ENCODE measurements around the gene UGT2B17.
"Not testable (repeated sequence)": the region's sequence is repeated elsewhere in the genome, so short reads cannot be mapped to it uniquely, and the experiment has no call there.

Gene UGT2B17

GRCh38 chr4:68576272-68577125 lies at the start of gene UGT2B17:
Gene UGT2B17 (minus strand): TSS chr4:68576322. CDS start chr4:68568484, 7,838 bp downstream.
- peaks cover 5% of the 10 kb centered on the region for H3K27me3 Mint-ChIP-seq
- no peaks in the 10 kb centered on the region for H3K4me1 Mint-ChIP-seq (ENCODE audit: low read depth)

GRCh38 chr4:68622731-68623130 lies 46.6 kb upstream of the UGT2B17 start:
- not testable (repeated sequence) for H3K4me1 Mint-ChIP-seq (ENCODE audit: low read depth); H3K36me3 Mint-ChIP-seq; H3K4me3 Mint-ChIP-seq; H3K9me3 Mint-ChIP-seq (ENCODE audit: low read depth); H3K27me3 Mint-ChIP-seq; H3K27ac Mint-ChIP-seq

More at GRCh38 chr4:68576272-68577125, at the start of gene UGT2B17:
- H3K4me3 Mint-ChIP-seq = no peak within 1 kb of the TSS
- H3K27ac Mint-ChIP-seq = no peak within 1 kb of the TSS
- no peaks in the 10 kb centered on the region for H3K9me3 Mint-ChIP-seq (ENCODE audit: low read depth)
- peaks cover 3% of the 10 kb centered on the region for H3K36me3 Mint-ChIP-seq

DNA sequence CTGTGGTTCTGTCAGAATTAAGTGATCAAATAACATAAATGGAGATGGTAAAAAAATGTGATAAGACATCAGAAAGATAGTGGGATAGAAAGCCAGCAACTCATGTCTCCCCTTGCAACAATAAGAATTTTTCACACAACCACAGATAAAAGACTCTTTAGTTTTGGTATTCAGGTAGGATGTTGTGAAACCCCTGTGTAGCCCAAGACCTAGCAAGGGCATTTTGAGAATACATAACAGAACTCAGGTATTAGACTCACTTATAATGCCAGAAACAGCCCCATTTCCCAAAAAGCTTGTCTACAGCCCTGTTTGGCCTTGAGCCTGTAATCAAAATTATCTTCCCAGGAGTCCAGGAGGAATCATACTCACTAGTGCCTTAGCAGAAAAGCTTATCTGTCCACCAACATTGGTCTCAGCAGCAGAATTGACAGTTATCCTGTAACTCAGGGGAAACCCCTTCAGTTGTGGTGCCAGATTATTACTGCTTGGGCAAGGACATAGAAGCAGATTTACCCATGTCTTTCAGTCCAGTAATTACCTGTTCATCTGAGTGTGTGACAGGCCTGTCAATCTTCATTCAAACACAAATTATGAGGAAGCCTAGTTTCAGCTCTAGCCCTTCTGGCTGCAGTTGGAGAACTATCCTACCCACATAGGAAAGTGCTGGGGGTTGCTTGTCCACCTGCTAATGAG lies 41.0 kb upstream of the UGT2B17 start:
- no peak overlapping the region for H3K4me3 Mint-ChIP-seq
- no peaks in the 10 kb centered on the region for H3K9me3 Mint-ChIP-seq (ENCODE audit: low read depth)
- no peak overlapping the region for H3K27ac Mint-ChIP-seq
- H3K36me3 Mint-ChIP-seq = no peaks in the 10 kb centered on the region
- H3K27me3 Mint-ChIP-seq = no peaks in the 10 kb centered on the region
- H3K4me1 Mint-ChIP-seq (ENCODE audit: low read depth) = no peaks in the 10 kb centered on the region

GRCh38 chr4:68615699-68616422 lies 39.7 kb upstream of the UGT2B17 start:
- Mint-ChIP-seq H3K4me1 (ENCODE audit: low read depth) (no peaks in the 10 kb centered on the region), H3K36me3 (no peaks in the 10 kb centered on the region), H3K27me3 (no peaks in the 10 kb centered on the region), H3K9me3 (ENCODE audit: low read depth) (no peaks in the 10 kb centered on the region), H3K27ac (no peak overlapping the region), H3K4me3 (no peak overlapping the region)

DNA sequence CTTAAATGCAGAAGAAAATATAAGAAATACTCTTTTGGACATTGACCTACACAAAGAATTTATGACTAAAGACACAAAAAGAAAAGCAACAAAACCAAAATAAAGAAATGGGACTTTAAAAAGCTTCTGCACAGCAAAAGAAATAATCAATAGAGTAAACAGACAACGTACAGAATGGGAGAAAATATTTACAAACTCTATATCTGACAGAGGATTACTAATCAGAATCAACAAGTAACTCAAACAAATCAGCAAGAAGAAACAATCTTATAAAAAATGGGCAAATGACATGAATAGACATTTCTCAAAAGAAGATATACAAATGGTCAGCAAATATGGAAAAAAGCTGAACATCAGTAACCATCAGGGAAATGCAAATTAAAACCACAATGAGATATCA lies 37.6 kb upstream of the UGT2B17 start:
- H3K27me3 Mint-ChIP-seq = no peaks in the 10 kb centered on the region
- no peaks in the 10 kb centered on the region for H3K4me1 Mint-ChIP-seq (ENCODE audit: low read depth)

DNA sequence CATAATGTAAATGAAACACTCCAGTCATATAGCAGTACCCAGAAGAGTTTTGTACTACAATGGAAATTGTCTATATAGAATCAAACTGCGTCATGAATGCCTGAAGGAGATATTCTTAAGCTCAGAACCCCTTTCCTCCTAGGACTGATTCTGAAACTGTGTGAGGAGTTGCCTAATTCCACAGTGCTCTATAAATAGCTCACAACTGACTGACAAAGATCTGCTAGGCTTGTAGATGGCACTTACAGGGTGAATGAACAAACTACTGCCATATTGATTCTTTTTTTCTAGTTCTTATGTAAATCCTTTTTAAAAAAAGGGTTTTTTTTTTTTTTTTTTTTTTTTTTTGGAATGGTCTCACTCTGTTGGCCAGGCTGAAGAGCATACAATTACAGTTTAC lies 30.1 kb upstream of the UGT2B17 start:
- Mint-ChIP-seq H3K4me1 (ENCODE audit: low read depth) (no peaks in the 10 kb centered on the region), H3K27ac (no peak overlapping the region), H3K4me3 (no peak overlapping the region), H3K9me3 (ENCODE audit: low read depth) (no peaks in the 10 kb centered on the region), H3K27me3 (no peaks in the 10 kb centered on the region), H3K36me3 (no peaks in the 10 kb centered on the region)

More for the DNA sequence above, 37.6 kb upstream of the UGT2B17 start:
- H3K4me3 Mint-ChIP-seq = no peak overlapping the region
- H3K27ac Mint-ChIP-seq = no peak overlapping the region
- H3K9me3 Mint-ChIP-seq (ENCODE audit: low read depth) = no peaks in the 10 kb centered on the region
- H3K36me3 Mint-ChIP-seq = no peaks in the 10 kb centered on the region

- Mint-ChIP-seq H3K27ac (no peak overlapping the region), H3K27me3 (no peaks in the 10 kb centered on the region), H3K36me3 (no peaks in the 10 kb centered on the region), H3K4me3 (no peak overlapping the region), H3K4me1 (ENCODE audit: low read depth) (no peaks in the 10 kb centered on the region), H3K9me3 (ENCODE audit: low read depth) (no peaks in the 10 kb centered on the region)
These were observed 23.0 kb upstream of the UGT2B17 start for GRCh38 chr4:68599150-68599549.

DNA sequence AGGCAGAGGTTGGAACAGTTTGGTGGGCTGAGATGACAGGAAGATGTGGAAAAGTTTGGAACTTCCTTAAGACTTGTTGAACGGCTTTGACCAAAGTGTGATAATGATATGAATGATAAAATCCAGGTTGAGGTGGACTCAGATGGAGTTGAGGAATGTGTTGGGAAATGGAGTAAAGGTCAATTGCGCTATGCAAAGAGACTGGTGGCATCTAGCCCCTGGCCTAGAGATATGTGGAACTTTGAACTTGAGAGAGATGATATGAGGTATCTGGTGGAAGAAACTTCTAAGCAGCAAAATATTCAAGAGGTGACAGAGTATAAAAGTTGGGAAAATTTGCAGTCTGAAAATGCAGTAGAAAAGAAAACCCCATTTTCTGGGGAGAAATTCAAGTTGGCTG lies 21.4 kb upstream of the UGT2B17 start:
- Mint-ChIP-seq H3K4me3 (no peak overlapping the region), H3K36me3 (no peaks in the 10 kb centered on the region), H3K9me3 (ENCODE audit: low read depth) (no peaks in the 10 kb centered on the region), H3K4me1 (ENCODE audit: low read depth) (no peaks in the 10 kb centered on the region), H3K27me3 (no peaks in the 10 kb centered on the region), H3K27ac (no peak overlapping the region)

- Mint-ChIP-seq H3K9me3 (ENCODE audit: low read depth) (no peaks in the 10 kb centered on the region), H3K4me3 (no peak overlapping the region), H3K27ac (no peak overlapping the region), H3K4me1 (ENCODE audit: low read depth) (no peaks in the 10 kb centered on the region), H3K36me3 (no peaks in the 10 kb centered on the region), H3K27me3 (no peaks in the 10 kb centered on the region)
These were observed 18.6 kb upstream of the UGT2B17 start for GRCh38 chr4:68594678-68595077.

DNA sequence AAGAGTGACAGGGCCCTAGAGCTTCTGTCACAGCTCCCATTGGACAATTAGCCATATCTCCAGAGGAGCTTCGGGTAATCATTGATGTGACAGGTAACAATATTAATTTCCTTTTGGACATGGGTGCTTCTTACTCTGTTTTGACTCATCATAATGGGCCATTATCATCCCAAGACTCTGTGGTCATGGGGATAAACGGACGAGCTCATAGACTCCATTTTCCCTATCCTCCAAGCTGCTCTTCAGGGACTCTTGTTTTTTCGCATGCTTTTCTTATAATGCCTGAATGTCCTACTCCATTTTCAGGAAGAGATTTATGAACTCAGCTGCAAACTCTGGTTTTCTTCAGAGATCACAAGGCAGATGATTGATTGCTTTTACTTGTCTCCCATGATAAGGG lies 17.0 kb upstream of the UGT2B17 start:
- Mint-ChIP-seq H3K27me3 (no peaks in the 10 kb centered on the region), H3K4me3 (no peak overlapping the region), H3K27ac (no peak overlapping the region), H3K36me3 (no peaks in the 10 kb centered on the region), H3K4me1 (ENCODE audit: low read depth) (no peaks in the 10 kb centered on the region), H3K9me3 (ENCODE audit: low read depth) (no peaks in the 10 kb centered on the region)

DNA sequence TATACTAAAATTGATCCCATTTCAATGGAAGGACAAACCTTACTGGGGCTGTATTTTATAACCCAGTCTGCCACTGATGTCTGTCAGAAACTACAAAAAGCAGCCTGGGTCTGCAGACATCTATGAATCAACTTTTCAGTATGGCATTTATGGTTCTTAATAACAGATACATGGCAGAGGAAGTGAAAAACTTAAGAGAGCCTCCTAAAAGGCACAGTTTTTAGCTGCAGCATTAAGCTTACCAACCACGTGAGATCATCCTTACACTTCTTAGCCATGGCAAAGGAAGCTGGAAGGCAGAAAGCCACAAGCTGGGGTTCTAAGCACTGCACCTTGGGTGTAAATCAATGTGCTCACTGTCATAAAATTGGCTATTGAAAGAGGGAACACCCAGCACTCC lies 16.6 kb upstream of the UGT2B17 start:
- Mint-ChIP-seq H3K9me3 (ENCODE audit: low read depth) (no peaks in the 10 kb centered on the region), H3K4me3 (no peak overlapping the region), H3K27me3 (no peaks in the 10 kb centered on the region), H3K36me3 (no peaks in the 10 kb centered on the region), H3K27ac (no peak overlapping the region), H3K4me1 (ENCODE audit: low read depth) (no peaks in the 10 kb centered on the region)

DNA sequence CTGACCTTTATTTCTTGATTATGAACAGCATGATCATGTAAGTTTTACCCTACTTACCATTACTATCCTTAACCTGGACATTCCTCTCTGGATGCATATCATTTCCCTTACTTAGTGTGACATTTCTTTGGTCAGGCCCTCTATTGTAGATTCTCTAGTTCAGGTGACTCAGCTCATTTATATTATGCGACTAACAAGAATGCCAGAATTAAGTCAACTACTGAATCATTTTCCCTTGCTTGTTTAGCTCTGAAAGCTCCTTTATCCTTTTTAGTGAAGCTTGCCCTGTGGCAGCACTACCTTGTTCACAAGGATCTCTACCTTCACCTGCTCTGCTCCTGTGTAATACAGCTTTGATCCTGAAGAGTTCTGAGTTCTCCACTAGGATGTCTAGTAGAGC lies 15.1 kb upstream of the UGT2B17 start:
- Mint-ChIP-seq H3K27ac (no peak overlapping the region), H3K4me1 (ENCODE audit: low read depth) (no peaks in the 10 kb centered on the region), H3K4me3 (no peak overlapping the region), H3K9me3 (ENCODE audit: low read depth) (no peaks in the 10 kb centered on the region), H3K36me3 (no peaks in the 10 kb centered on the region), H3K27me3 (no peaks in the 10 kb centered on the region)

DNA sequence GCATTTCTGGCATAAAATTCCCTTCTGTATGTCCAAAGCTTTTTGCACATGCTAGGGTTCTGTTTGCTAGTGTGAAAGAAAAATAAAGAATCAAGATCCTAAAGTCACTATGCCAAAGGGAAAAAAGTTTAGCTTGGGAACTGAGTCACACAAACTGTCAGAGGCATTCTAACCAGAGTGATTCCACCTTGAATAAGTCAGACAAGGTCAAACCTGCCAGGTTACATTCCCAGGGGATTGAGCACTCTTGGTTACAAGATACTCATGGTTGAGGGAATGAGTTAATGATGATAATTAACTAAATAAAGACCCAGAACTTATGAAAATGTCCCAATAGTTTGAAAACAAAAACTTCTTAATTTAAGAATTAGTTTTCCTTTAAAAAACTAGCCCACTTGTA lies 13.7 kb upstream of the UGT2B17 start:
- Mint-ChIP-seq H3K4me3 (no peak overlapping the region), H3K36me3 (no peaks in the 10 kb centered on the region), H3K27ac (no peak overlapping the region), H3K9me3 (ENCODE audit: low read depth) (no peaks in the 10 kb centered on the region), H3K4me1 (ENCODE audit: low read depth) (no peaks in the 10 kb centered on the region), H3K27me3 (no peaks in the 10 kb centered on the region)

DNA sequence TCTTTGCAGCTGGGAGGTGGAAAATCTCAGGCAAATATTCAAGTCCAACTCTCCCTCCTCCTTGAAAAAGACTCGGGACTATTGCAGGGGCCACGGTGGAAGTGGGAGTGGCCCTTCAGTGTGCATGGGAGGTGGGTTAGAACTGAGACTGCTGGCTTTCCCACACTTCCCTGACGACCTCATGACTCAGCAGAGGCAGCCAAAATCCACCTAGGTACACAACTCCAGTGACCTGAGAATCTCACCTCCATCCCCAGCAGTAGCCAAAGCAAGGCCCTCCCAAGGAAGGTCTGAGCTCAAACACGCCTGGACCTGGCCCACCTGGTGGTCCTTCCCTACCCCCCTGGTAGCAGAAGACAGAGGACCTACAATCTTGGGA lies 6.2 kb upstream of the UGT2B17 start:
- Mint-ChIP-seq H3K9me3 (ENCODE audit: low read depth) (no peaks in the 10 kb centered on the region), H3K27ac (no peak overlapping the region), H3K27me3 (peaks cover 7% of the 10 kb centered on the region), H3K36me3 (peaks cover 3% of the 10 kb centered on the region), H3K4me3 (no peak overlapping the region), H3K4me1 (ENCODE audit: low read depth) (no peaks in the 10 kb centered on the region)

Measured in activated naive CD8-positive, alpha-beta T cell (primary cell).